MCF 10A (cell line): ENCODE data around the gene RIN3. TPM values are rescaled to one million over a fixed set of nuclear protein-coding genes. Genes with fewer than 3 reads are reported as not detected.

Experiments
- BruUV-seq: library from RNA; stranded (reverse); fragments of 400-500 nt; replicated peaks from 2 replicates; lab custom pipeline; 2021; lab: Mats Ljungman, UMichigan
- CTCF ChIA-PET: fragments of 300-600 bp; sonication (Branson Sonifier 250); formaldehyde crosslinking; extraction: SDS; loops from one replicate; lab custom pipeline; 2021; ENCODE audit warnings: antibody characterized with exemption, inconsistent platforms; lab: Yijun Ruan, JAX
- POLR2A ChIA-PET: fragments of 300-600, 350-650 bp; sonication (Branson Sonifier 250); formaldehyde crosslinking; extraction: SDS; loops from one replicate; lab custom pipeline; 2020; ENCODE audit warnings: antibody characterized with exemption, inconsistent platforms; lab: Yijun Ruan, JAX
- DNase-seq: peaks from one replicate; pipeline ENCODE4 v3.0.0-alpha.2; 2018; ENCODE audit not compliant: unreplicated experiment
- H3K27ac Mint-ChIP-seq: one replicate; pipeline ENCODE4 v1.8.0; 2022; ENCODE audit warnings: mild to moderate bottlenecking, low read depth, mixed read lengths; ENCODE audit not compliant: unreplicated experiment
- H3K27me3 Mint-ChIP-seq: one replicate; pipeline ENCODE4 v1.8.0; 2022; ENCODE audit warnings: mixed read lengths; ENCODE audit not compliant: insufficient read depth, unreplicated experiment
- H3K36me3 Mint-ChIP-seq: one replicate; pipeline ENCODE4 v1.8.0; 2022; ENCODE audit warnings: mild to moderate bottlenecking, moderate library complexity, mixed read lengths; ENCODE audit not compliant: insufficient read depth, unreplicated experiment
- H3K4me1 Mint-ChIP-seq: one replicate; pipeline ENCODE4 v1.8.0; 2022; ENCODE audit warnings: mixed read lengths; ENCODE audit not compliant: insufficient read depth, unreplicated experiment
- H3K4me3 Mint-ChIP-seq: one replicate; pipeline ENCODE4 v1.8.0; 2022; ENCODE audit warnings: mild to moderate bottlenecking, moderate library complexity, mixed read lengths; ENCODE audit not compliant: unreplicated experiment
- H3K9me3 Mint-ChIP-seq: one replicate; pipeline ENCODE4 v1.8.0; 2022; ENCODE audit warnings: mixed read lengths; ENCODE audit not compliant: unreplicated experiment
- CTCF ChIP-seq: fragments of 200-600 bp; IDR thresholded peaks from one replicate; pipeline ENCODE4 v1.8.0; 2022; ENCODE audit warnings: antibody characterized with exemption, mild to moderate bottlenecking; ENCODE audit not compliant: unreplicated experiment
- intact Hi-C: fragments of 100-400 bp; cut with micrococcal nuclease; formaldehyde crosslinking; loops from 2 replicates; pipeline ENCODE4 v1.14.1; 2022
- total RNA-seq: library from RNA; stranded (reverse); gene quantifications from 2 replicates; pipeline ENCODE4 v1.2.3, GENCODE V29; 2022

The RIN3 gene
- total RNA-seq, 1 experiment from 2014 or later: 14.2 TPM

GRCh38 chr14:92502541-92503286 lies 10.9 kb upstream of the RIN3 start:
- Mint-ChIP-seq H3K36me3 (no peaks in the 10 kb centered on the region), H3K4me3 (no peak overlapping the region), H3K9me3 (no peaks in the 10 kb centered on the region), H3K27ac (no peak overlapping the region), H3K4me1 (peaks cover 26% of the 10 kb centered on the region), H3K27me3 (no peaks in the 10 kb centered on the region)
- ChIA-PET POLR2A (no interaction called here), CTCF (interaction anchor here (0.7 kb wide), 1 partner anchor 228 kb away, joined by 3 read pairs; no protein-coding TSS in a partner anchor)
- TF ChIP-seq CTCF: no peak
- no peak for DNase-seq
- no TSS peak for BruUV-seq
- intact Hi-C loops: no loop called here

GRCh38 chr14:92503756-92504491 lies 9.7 kb upstream of the RIN3 start:
- Mint-ChIP-seq H3K4me3 (no peak overlapping the region), H3K4me1 (peaks cover 26% of the 10 kb centered on the region), H3K27ac (peak overlapping the region; percentile 29), H3K9me3 (no peaks in the 10 kb centered on the region), H3K27me3 (no peaks in the 10 kb centered on the region), H3K36me3 (no peaks in the 10 kb centered on the region)
- ChIA-PET POLR2A (no interaction called here), CTCF (no interaction called here)
- TF ChIP-seq CTCF: no peak
- DNase-seq: peak; percentile 70
- BruUV-seq: no TSS peak
- intact Hi-C loops: no loop called here

GRCh38 chr14:92505826-92506225 lies 7.8 kb upstream of the RIN3 start:
- ChIA-PET CTCF (interaction anchor here (0.6 to 0.9 kb wide), 3 partner anchors 46 to 181 kb away, joined by 3 to 4 read pairs (median 4); no protein-coding TSS in a partner anchor), POLR2A (no interaction called here)
- Mint-ChIP-seq H3K4me1 (peaks cover 26% of the 10 kb centered on the region), H3K9me3 (no peaks in the 10 kb centered on the region), H3K36me3 (no peaks in the 10 kb centered on the region), H3K4me3 (no peak overlapping the region), H3K27me3 (no peaks in the 10 kb centered on the region), H3K27ac (no peak overlapping the region)
- intact Hi-C loops: no loop called here
- no TSS peak for BruUV-seq
- no peak for DNase-seq
- no peak for TF ChIP-seq CTCF

GRCh38 chr14:92506231-92506630 lies 7.3 kb upstream of the RIN3 start:
- intact Hi-C loops: no loop called here
- ChIA-PET POLR2A (no interaction called here), CTCF (interaction anchor here (0.6 to 0.9 kb wide), 3 partner anchors 46 to 181 kb away, joined by 3 to 4 read pairs (median 4); no protein-coding TSS in a partner anchor)
- TF ChIP-seq CTCF: no peak
- Mint-ChIP-seq H3K36me3 (no peaks in the 10 kb centered on the region), H3K9me3 (no peaks in the 10 kb centered on the region), H3K27ac (no peak overlapping the region), H3K4me3 (no peak overlapping the region), H3K4me1 (peaks cover 28% of the 10 kb centered on the region), H3K27me3 (no peaks in the 10 kb centered on the region)
- BruUV-seq: no TSS peak
- no peak for DNase-seq
